Muscle layer of duodenum (tissue), 2 donors: ENCODE data around the gene SEPTIN3.

ENCODE experiments used
- H3K27ac ChIP-seq: one replicate; pipeline ENCODE4 v1.7.0; 2013; ENCODE audit warnings: mild to moderate bottlenecking, low read length
- H3K27me3 ChIP-seq: one replicate; pipeline ENCODE4 v1.7.0; 2013; ENCODE audit warnings: low read depth, mild to moderate bottlenecking, control low read depth, low read length
- H3K36me3 ChIP-seq, 2 donors: one replicate each; pipeline ENCODE4 v1.7.0; 2013; ENCODE audit warnings: low read length in 2 of 2, control low read depth in 1 of 2, mild to moderate bottlenecking in 1 of 2; ENCODE audit not compliant: insufficient read depth in 2 of 2, control insufficient read depth in 1 of 2
- H3K4me1 ChIP-seq, 2 donors: one replicate each; pipeline ENCODE4 v1.7.0; 2013; ENCODE audit warnings: low read length in 2 of 2, mild to moderate bottlenecking in 2 of 2, control low read depth in 1 of 2, moderate library complexity in 1 of 2; ENCODE audit not compliant: insufficient read depth in 2 of 2, control insufficient read depth in 1 of 2
- H3K4me3 ChIP-seq, 2 donors: one replicate each; pipeline ENCODE4 v1.7.0; 2013; ENCODE audit warnings: low read length in 2 of 2, low read depth in 1 of 2, mild to moderate bottlenecking in 1 of 2
- H3K9me3 ChIP-seq, 2 donors: one replicate each; pipeline ENCODE4 v1.7.0; 2013; ENCODE audit warnings: low read length in 2 of 2, control low read depth in 1 of 2, mild to moderate bottlenecking in 1 of 2; ENCODE audit not compliant: control insufficient read depth in 1 of 2
- donor health status: healthy.

SEPTIN3 gene

DNA sequence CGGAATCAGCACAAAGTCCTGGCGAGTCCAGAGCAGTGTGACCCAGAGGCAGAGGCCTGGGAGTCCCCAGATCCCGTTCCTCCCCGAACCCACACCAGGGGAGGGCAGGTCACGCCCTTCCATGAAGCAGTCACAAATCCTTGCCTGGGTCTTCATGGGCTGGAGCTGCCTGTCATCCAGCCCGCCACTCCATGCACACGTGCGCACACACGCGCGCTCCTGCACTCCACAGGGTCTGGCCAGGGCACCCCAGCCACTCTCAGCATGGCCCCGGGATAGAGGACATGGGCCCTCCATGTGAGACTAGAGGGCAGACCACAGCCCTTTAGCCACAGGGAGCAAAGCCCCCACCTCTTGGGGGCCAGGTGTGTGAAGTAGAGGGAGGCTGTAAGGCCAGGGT, 36.9 kb upstream of the SEPTIN3 start:
- Histone ChIP-seq H3K4me3 (no peak overlapping the region), H3K27ac (no peak overlapping the region), H3K27me3 (no peaks in the 10 kb centered on the region), H3K4me1 (no peaks in the 10 kb centered on the region), H3K9me3 (no peaks in the 10 kb centered on the region), H3K36me3 (no peaks in the 10 kb centered on the region)

- no peaks in the 10 kb centered on the region for H3K36me3 ChIP-seq
- peaks cover 0 to 3% of the 10 kb centered on the region in 2 donors for H3K4me1 ChIP-seq
- no peaks in the 10 kb centered on the region for H3K27me3 ChIP-seq
- H3K9me3 ChIP-seq, result no peaks in the 10 kb centered on the region
- H3K27ac ChIP-seq, result no peak overlapping the region
- no peak overlapping the region for H3K4me3 ChIP-seq
Observed at GRCh38 chr22:41933411-41934177, 35.6 kb upstream of the SEPTIN3 start.

GRCh38 chr22:41934284-41935014, 34.8 kb upstream of the SEPTIN3 start:
- Histone ChIP-seq H3K36me3 (no peaks in the 10 kb centered on the region), H3K27me3 (no peaks in the 10 kb centered on the region), H3K4me1 (peaks cover 0 to 11% of the 10 kb centered on the region in 2 donors), H3K27ac (no peak overlapping the region), H3K4me3 (no peak overlapping the region), H3K9me3 (no peaks in the 10 kb centered on the region)

DNA sequence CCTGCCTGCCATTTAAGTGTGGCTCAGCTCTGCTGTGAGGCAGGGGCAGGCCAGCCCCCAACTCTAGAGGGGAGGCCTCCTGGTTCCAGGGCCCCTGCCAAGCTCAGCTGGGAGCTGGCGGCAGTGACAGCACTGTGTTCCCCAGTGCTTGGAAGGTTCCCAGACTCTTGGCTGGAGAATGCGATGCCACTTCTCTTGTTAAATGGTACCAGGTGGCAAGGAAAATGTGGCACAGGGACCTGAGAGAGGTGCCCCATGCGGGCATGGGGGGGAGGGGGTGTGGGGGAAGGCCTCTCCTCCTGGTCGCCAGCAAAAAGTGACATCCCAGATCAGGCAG, 34.3 kb upstream of the SEPTIN3 start:
- Histone ChIP-seq H3K27ac (no peak overlapping the region), H3K27me3 (no peaks in the 10 kb centered on the region), H3K4me1 (peaks cover 0 to 11% of the 10 kb centered on the region in 2 donors), H3K9me3 (no peaks in the 10 kb centered on the region), H3K36me3 (no peaks in the 10 kb centered on the region), H3K4me3 (no peak overlapping the region)

DNA sequence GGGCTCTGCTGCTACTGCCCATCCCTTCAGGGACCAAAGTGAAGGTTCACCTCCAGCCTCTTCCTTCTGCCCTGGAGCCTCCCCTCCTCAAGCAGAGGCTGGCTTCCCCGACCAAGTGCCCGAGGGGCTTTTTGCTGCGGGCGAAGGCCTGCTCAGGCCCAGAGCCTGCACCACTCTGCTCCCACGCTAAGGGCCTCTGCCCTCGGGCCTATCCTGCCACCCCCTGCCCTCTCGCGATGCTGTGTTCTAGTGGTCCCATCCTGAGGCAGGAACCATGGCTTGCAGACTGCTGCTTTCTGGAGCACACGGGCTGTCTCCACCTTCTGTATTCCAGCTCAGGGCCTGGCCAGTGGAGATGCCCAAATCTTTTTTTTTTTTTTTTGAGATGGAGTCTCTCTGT, 33.7 kb upstream of the SEPTIN3 start:
- Histone ChIP-seq H3K4me1 (peaks cover 0 to 11% of the 10 kb centered on the region in 2 donors), H3K4me3 (no peak overlapping the region), H3K36me3 (no peaks in the 10 kb centered on the region), H3K9me3 (no peaks in the 10 kb centered on the region), H3K27me3 (no peaks in the 10 kb centered on the region), H3K27ac (no peak overlapping the region)

DNA sequence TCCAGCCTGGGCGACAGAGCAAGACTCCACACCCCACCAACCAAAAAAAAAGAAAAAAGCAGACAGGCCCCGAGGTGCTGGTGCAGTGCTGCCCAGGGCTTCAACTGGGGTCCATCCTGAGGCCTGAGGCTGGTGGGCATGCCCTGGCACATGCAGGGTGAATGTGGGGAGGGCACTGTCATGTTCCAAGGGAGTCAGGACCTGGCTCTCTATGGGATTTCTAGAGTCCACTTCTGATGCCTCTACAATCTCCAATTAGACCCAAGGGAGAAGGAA, 32.4 kb upstream of the SEPTIN3 start:
- H3K9me3 ChIP-seq, result no peaks in the 10 kb centered on the region
- H3K4me3 ChIP-seq, result no peak overlapping the region
- H3K27me3 ChIP-seq, result no peaks in the 10 kb centered on the region
- peaks cover 6 to 11% of the 10 kb centered on the region in 2 donors for H3K4me1 ChIP-seq
- no peak overlapping the region for H3K27ac ChIP-seq
- H3K36me3 ChIP-seq, result no peaks in the 10 kb centered on the region

GRCh38 chr22:41939981-41940831, 29.0 kb upstream of the SEPTIN3 start:
- Histone ChIP-seq H3K4me1 (peaks cover 6 to 11% of the 10 kb centered on the region in 2 donors), H3K36me3 (no peaks in the 10 kb centered on the region), H3K9me3 (no peaks in the 10 kb centered on the region), H3K27ac (peak overlapping the region; percentile 87), H3K27me3 (no peaks in the 10 kb centered on the region), H3K4me3 (no peak overlapping the region)

DNA sequence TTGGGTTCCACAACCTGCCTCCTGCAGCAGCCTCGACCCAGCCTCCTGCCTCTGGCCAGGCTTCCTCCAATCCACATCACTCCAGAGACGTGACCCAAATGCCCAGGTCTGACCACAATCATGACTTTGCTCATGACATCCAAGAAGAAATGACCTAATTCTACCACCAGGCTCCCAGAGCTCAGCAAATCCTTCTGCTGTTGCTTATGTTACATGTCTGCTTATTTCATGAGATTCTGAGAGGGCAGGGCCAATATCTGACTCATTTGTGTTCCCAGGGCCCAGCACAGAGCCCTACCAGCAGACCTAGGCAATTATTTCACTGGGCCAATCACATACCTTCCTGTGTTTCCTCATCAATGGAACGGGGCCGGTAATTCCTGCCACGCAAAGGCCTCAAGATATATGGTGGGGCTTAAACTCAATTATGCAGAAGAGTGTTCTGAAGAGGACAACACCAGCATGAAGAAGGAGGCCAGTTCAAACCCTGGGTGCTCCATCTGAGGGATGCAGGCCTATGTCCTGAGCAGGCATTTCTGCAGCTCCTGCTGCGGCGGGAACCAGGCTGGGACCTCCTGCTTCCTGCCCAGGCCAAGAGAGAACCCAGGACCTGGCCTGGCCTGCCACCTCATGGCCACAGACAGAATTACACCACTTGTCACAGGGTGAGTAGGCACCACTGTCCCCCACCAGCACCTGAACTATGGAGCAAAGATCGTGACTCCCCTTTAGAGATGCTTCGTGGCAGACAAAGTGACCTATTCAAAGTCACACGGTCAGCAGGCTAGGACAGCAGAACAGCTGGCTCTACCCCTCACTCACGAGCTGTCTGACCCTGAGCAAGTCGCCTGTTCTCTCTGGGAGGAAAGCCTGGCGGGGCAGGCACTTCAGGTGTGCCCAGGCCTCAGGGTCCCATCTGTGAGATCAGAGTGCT, 28.1 kb upstream of the SEPTIN3 start:
- no peaks in the 10 kb centered on the region for H3K27me3 ChIP-seq
- H3K36me3 ChIP-seq, result no peaks in the 10 kb centered on the region
- no peaks in the 10 kb centered on the region for H3K9me3 ChIP-seq
- peaks cover 9 to 17% of the 10 kb centered on the region in 2 donors for H3K4me1 ChIP-seq
- H3K27ac ChIP-seq, result peak overlapping the region; percentile 87
- no peak overlapping the region for H3K4me3 ChIP-seq

GRCh38 chr22:41943661-41944209, 25.5 kb upstream of the SEPTIN3 start:
- no peak overlapping the region for H3K27ac ChIP-seq
- no peaks in the 10 kb centered on the region for H3K27me3 ChIP-seq
- H3K4me1 ChIP-seq, result peaks cover 9 to 16% of the 10 kb centered on the region in 2 donors
- no peak overlapping the region for H3K4me3 ChIP-seq
- no peaks in the 10 kb centered on the region for H3K36me3 ChIP-seq
- no peaks in the 10 kb centered on the region for H3K9me3 ChIP-seq

GRCh38 chr22:41946629-41947423, 22.4 kb upstream of the SEPTIN3 start, which contains the start of gene CENPM:
CENPM (minus strand) TSS chr22:41947152; CDS start chr22:41947076, 76 bp downstream.
- Histone ChIP-seq H3K4me1 (peaks cover 4 to 9% of the 10 kb centered on the region in 2 donors), H3K27me3 (no peaks in the 10 kb centered on the region), H3K27ac (no peak within 1 kb of the TSS), H3K4me3 (peak within 1 kb of the TSS; percentile 74 to 96), H3K9me3 (no peaks in the 10 kb centered on the region), H3K36me3 (no peaks in the 10 kb centered on the region)
